K562 (cell line): ENCODE data around the gene CHST15. TPM values are rescaled to one million over a fixed set of nuclear protein-coding genes. Genes with fewer than 3 reads are reported as not detected.

ENCODE experiments used
- ATAC-seq: fragments of 200-7000 bp; cut with Tn5 transposase; 3 replicates; pipeline ENCODE4 v1.9.1; 2020; ENCODE audit warnings: moderate library complexity
- BruUV-seq: library from RNA; stranded (reverse); fragments of 400-500 nt; replicated peaks from 2 replicates; lab custom pipeline; 2021; lab: Mats Ljungman, UMichigan
- CTCF ChIA-PET: fragments of 300-600 bp; formaldehyde crosslinking; extraction: SDS; loops from one replicate; lab custom pipeline; 2021; ENCODE audit warnings: low intra/inter-chr PET ratio; lab: Yijun Ruan, JAX
- POLR2A ChIA-PET: fragments of 300-600, 350-650 bp; sonication (Branson Sonifier 250); formaldehyde crosslinking; extraction: SDS; loops from one replicate; lab custom pipeline; 2021; ENCODE audit warnings: antibody characterized with exemption, inconsistent platforms; lab: Yijun Ruan, JAX
- DNase-seq, 4 experiments: peaks; one replicate each; pipeline versions ENCODE4 v3.0.0 to v3.0.0-alpha.2; 2011 to 2018; ENCODE audit warnings: low spot score in 3 of 4, mixed read lengths in 3 of 4; ENCODE audit errors: extremely low read depth in 1 of 4
- FAIRE-seq: peaks from 2 replicates; lab custom pipeline; 2011; peaks lifted over from hg19 to GRCh38; lab: Jason Lieb, UNC
- H2AFZ ChIP-seq: 2 replicates; pipeline ENCODE4 v1.6.0; 2011; ENCODE audit warnings: low read depth, low read length, control low read depth, inconsistent platforms
- H3K27ac ChIP-seq: fragments of 200-600 bp; 3 replicates; pipeline ENCODE4 v1.8.0; 2011; ENCODE audit warnings: low read depth, mild to moderate bottlenecking, control low read depth, inconsistent platforms, low read length, moderate library complexity, mixed read lengths; ENCODE audit errors: extremely low read depth
- H3K27me3 ChIP-seq, 2 experiments: fragments of 300-600 bp in 1 of 2; 2 replicates in 1 of 2; 3 replicates in 1 of 2; pipeline versions ENCODE4 v1.6.0 to v1.8.0; 2011; ENCODE audit warnings: inconsistent platforms in 2 of 2, low read length in 2 of 2, mild to moderate bottlenecking in 1 of 2, mixed read lengths in 1 of 2, moderate library complexity in 1 of 2; ENCODE audit not compliant: control insufficient read depth in 2 of 2, insufficient read depth in 2 of 2
- H3K36me3 ChIP-seq: fragments of 300-600 bp; 3 replicates; pipeline ENCODE4 v1.8.0; 2011; ENCODE audit warnings: mild to moderate bottlenecking, low read length, inconsistent platforms; ENCODE audit not compliant: control insufficient read depth, insufficient read depth
- H3K4me1 ChIP-seq, 2 experiments: fragments of 200-600 bp in 1 of 2; replicated peaks in 1 of 2; 2 replicates in 1 of 2; 3 replicates in 1 of 2; pipeline versions ENCODE4 v1.5.1 to v1.8.0; 2011; ENCODE audit warnings: inconsistent platforms in 2 of 2, low read length in 2 of 2, mild to moderate bottlenecking in 1 of 2, mixed read lengths in 1 of 2, moderate library complexity in 1 of 2; ENCODE audit not compliant: control insufficient read depth in 2 of 2, insufficient read depth in 2 of 2
- H3K4me2 ChIP-seq: 2 replicates; pipeline ENCODE4 v1.6.1; 2011; ENCODE audit warnings: low read length, control low read depth, inconsistent platforms, mixed read lengths; ENCODE audit not compliant: insufficient read depth
- H3K4me3 ChIP-seq: fragments of 200-600 bp; sonication (generic), shearing (Covaris generic); 2 replicates; pipeline ENCODE4 v1.5.1; 2016; ENCODE audit warnings: control low read depth, inconsistent platforms
- H3K79me2 ChIP-seq: fragments of 200-600 bp; 3 replicates; pipeline ENCODE4 v1.8.0; 2011; ENCODE audit warnings: low read length, inconsistent platforms; ENCODE audit not compliant: control insufficient read depth, insufficient read depth
- H3K9ac ChIP-seq, 2 experiments: 2 replicates each; pipeline versions ENCODE4 v1.6.0 to v1.6.1; 2011; ENCODE audit warnings: low read depth in 2 of 2, low read length in 2 of 2, control low read depth in 1 of 2, inconsistent platforms in 1 of 2, mild to moderate bottlenecking in 1 of 2, mixed read lengths in 1 of 2; ENCODE audit not compliant: insufficient read depth in 1 of 2
- H3K9me1 ChIP-seq: one replicate; pipeline ENCODE4 v1.6.0; 2011; ENCODE audit warnings: inconsistent platforms, mild to moderate bottlenecking, low read length, moderate library complexity; ENCODE audit not compliant: control insufficient read depth, insufficient read depth
- H3K9me3 ChIP-seq: replicated peaks from 2 replicates; pipeline ENCODE4 v1.5.1; 2011; ENCODE audit warnings: low read depth, low read length, inconsistent platforms; ENCODE audit not compliant: control insufficient read depth, insufficient read depth
- H4K20me1 ChIP-seq: replicated peaks from 2 replicates; pipeline ENCODE4 v1.6.1; 2011; ENCODE audit warnings: low read length, inconsistent platforms, mixed read lengths; ENCODE audit not compliant: control insufficient read depth, insufficient read depth
- ELK1 ChIP-seq: sonication (generic); formaldehyde crosslinking; IDR thresholded peaks from 2 replicates; pipeline ENCODE4 v1.8.1; 2022; ENCODE audit warnings: missing genetic modification reagents
- GTF2E2 ChIP-seq: fragments of 200-800 bp; sonication (Bioruptor generic); IDR thresholded peaks from 2 replicates; pipeline ENCODE4 v1.6.1; 2016; ENCODE audit warnings: missing genetic modification characterization, missing compliant biosample characterization
- HNRNPL ChIP-seq: fragments of 200-400 bp; formaldehyde crosslinking; IDR thresholded peaks from 2 replicates; pipeline ENCODE4 v1.6.1; 2017; ENCODE audit warnings: low read depth, mild to moderate bottlenecking, low read length
- ZNF232 ChIP-seq: sonication (generic); formaldehyde crosslinking; IDR thresholded peaks from 2 replicates; pipeline ENCODE4 v1.8.0; 2022; ENCODE audit warnings: mild to moderate bottlenecking, missing genetic modification reagents
- ZNF655 ChIP-seq: fragments of 250-450 bp; sonication (Bioruptor Pico); IDR thresholded peaks from 2 replicates; pipeline ENCODE4 v1.5.0; 2021
- WGBS: fragments of 100-300 bp; shearing (Covaris generic); methylation state at CpG from one replicate; pipeline ENCODE4 v1.1.6; 2016; ENCODE audit warnings: low coverage, mixed read lengths; ENCODE audit not compliant: insufficient coverage; ENCODE audit errors: missing lambda C conversion rate; 5-methylcytosine and 5-hydroxymethylcytosine counted together
- in situ Hi-C: fragments of 300-500 bp; cut with MboI; formaldehyde crosslinking; loops from 4 replicates; pipeline ENCODE4 v1.15.0; 2018; ENCODE audit warnings: inconsistent platforms, mixed read lengths
- intact Hi-C: fragments of 100-400 bp; cut with micrococcal nuclease; formaldehyde crosslinking; loops from 2 replicates; pipeline ENCODE4 v1.14.2; 2022
- polyA plus RNA-seq, 8 experiments: library from polyadenylated mRNA; depleted of rRNA in 4 of 8; stranded (reverse) in 5 of 8; unstranded in 3 of 8; fragments of >200 nt; fragmentation: Nextera tagmentation in 2 of 8; fragmentation: Illumina TruSeq in 1 of 8; extraction: Ambion mirVana in 2 of 8; extraction: Trizol in 1 of 8; gene quantifications; 2 replicates each; pipeline versions ENCODE4 v1.2.1 to v1.2.3, GENCODE V29; 2011 to 2014; ENCODE audit warnings: inconsistent platforms in 1 of 8, missing spikeins in 1 of 8
- total RNA-seq, 7 experiments: library from RNA; depleted of rRNA in 6 of 7; stranded (reverse); fragments of >200 nt in 6 of 7; fragmentation: Illumina TruSeq in 2 of 7; extraction: Trizol in 2 of 7; gene quantifications; 2 replicates each; pipeline versions ENCODE4 v1.2.1 to v1.2.3, GENCODE V29; 2011 to 2021; ENCODE audit warnings: low replicate concordance in 1 of 7
- TF ChIP-seq, protein P1 (sequence below): fragments of 250-450 bp; sonication (Bioruptor Pico); IDR thresholded peaks from 2 replicates; pipeline ENCODE4 v1.9.0; 2021; ENCODE audit warnings: mild to moderate bottlenecking, inconsistent platforms
- TF ChIP-seq, protein P2 (sequence below): sonication (generic); formaldehyde crosslinking; IDR thresholded peaks from 2 replicates; pipeline ENCODE4 v1.8.0; 2022; ENCODE audit warnings: mild to moderate bottlenecking, missing genetic modification reagents

CHST15 gene
- total and polyA plus RNA-seq, 9 of the 15 experiments (the other 6 are each of a cell fraction or from before 2014, with no cell fraction given) = 0.04 to 0.16 (median 0.08) TPM

- Histone ChIP-seq H2AFZ (no peak overlapping the region), H3K79me2 (no peaks in the 10 kb centered on the region), H3K9me3 (no peaks in the 10 kb centered on the region), H3K9me1 (no peaks in the 10 kb centered on the region), H3K36me3 (no peaks in the 10 kb centered on the region), H3K9ac (no peak overlapping the region), H3K27me3 (peaks cover 2 to 49% of the 10 kb centered on the region in 2 experiments; a peak in 3 of 5 replicates), H3K27ac (no peak overlapping the region), H3K4me2 (no peak overlapping the region), H4K20me1 (0 out of 2 replicates have a peak, but pooled peaks cover 7% of the 10 kb centered on the region), H3K4me1 (no peaks in the 10 kb centered on the region), H3K4me3 (no peak overlapping the region)
- intact Hi-C loops (no loop called here), in situ Hi-C loops (loop anchor here (25.0 kb wide), 1 partner anchor 506 kb away; no protein-coding TSS in a partner anchor)
- ChIA-PET CTCF (no interaction called here), POLR2A (no interaction called here)
- no TSS peak for BruUV-seq
- ATAC-seq (no peak), DNase-seq (no peak), FAIRE-seq (no peak)
- WGBS = 0% methylated on average over 8 of the region's 12 CpGs
- TF ChIP-seq ELK1 (CRISPR knock-in tag) (no peak), ZNF232 (CRISPR knock-in tag) (no peak), GTF2E2 (tag) (no peak), HNRNPL (no peak), ZNF655 (CRISPR knock-in tag) (no peak)
- TF ChIP-seq, protein P1, sequence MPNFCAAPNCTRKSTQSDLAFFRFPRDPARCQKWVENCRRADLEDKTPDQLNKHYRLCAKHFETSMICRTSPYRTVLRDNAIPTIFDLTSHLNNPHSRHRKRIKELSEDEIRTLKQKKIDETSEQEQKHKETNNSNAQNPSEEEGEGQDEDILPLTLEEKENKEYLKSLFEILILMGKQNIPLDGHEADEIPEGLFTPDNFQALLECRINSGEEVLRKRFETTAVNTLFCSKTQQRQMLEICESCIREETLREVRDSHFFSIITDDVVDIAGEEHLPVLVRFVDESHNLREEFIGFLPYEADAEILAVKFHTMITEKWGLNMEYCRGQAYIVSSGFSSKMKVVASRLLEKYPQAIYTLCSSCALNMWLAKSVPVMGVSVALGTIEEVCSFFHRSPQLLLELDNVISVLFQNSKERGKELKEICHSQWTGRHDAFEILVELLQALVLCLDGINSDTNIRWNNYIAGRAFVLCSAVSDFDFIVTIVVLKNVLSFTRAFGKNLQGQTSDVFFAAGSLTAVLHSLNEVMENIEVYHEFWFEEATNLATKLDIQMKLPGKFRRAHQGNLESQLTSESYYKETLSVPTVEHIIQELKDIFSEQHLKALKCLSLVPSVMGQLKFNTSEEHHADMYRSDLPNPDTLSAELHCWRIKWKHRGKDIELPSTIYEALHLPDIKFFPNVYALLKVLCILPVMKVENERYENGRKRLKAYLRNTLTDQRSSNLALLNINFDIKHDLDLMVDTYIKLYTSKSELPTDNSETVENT = no peak
- TF ChIP-seq, protein P2, sequence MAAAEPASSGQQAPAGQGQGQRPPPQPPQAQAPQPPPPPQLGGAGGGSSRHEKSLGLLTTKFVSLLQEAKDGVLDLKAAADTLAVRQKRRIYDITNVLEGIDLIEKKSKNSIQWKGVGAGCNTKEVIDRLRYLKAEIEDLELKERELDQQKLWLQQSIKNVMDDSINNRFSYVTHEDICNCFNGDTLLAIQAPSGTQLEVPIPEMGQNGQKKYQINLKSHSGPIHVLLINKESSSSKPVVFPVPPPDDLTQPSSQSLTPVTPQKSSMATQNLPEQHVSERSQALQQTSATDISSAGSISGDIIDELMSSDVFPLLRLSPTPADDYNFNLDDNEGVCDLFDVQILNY = no peak
These were observed 87.4 kb downstream of the CHST15 start for GRCh38 chr10:124005991-124006392.
